K562 (cell line): ENCODE data around the gene SF3B1. TPM values are rescaled to one million over a fixed set of nuclear protein-coding genes. Genes with fewer than 3 reads are reported as not detected.

ENCODE experiments used
- AFF1 ChIP-seq, 2 experiments: fragments of 450-650 bp; IDR thresholded peaks; 2 replicates each; pipeline ENCODE4 v1.6.1; 2018; ENCODE audit warnings: mild to moderate bottlenecking in 2 of 2, low read depth in 1 of 2; ENCODE audit not compliant: partially characterized antibody in 2 of 2
- ARID2 ChIP-seq: fragments of 450-650 bp; IDR thresholded peaks from 2 replicates; pipeline ENCODE4 v1.6.1; 2017; ENCODE audit warnings: antibody characterized with exemption, mild to moderate bottlenecking
- BCOR ChIP-seq: fragments of 450-650 bp; IDR thresholded peaks from 2 replicates; pipeline ENCODE4 v1.6.1; 2016
- DLX4 ChIP-seq: fragments of 250-450 bp; sonication (Bioruptor Pico); IDR thresholded peaks from 2 replicates; pipeline ENCODE4 v1.6.1; 2021; ENCODE audit warnings: mild to moderate bottlenecking
- DNMT1 ChIP-seq: fragments of 450-650 bp; IDR thresholded peaks from 2 replicates; pipeline ENCODE4 v1.6.1; 2016; ENCODE audit warnings: antibody characterized with exemption, mild to moderate bottlenecking
- EZH2 ChIP-seq: IDR thresholded peaks from 2 replicates; pipeline ENCODE4 v1.6.1; 2012; ENCODE audit warnings: low read depth, mild to moderate bottlenecking, inconsistent platforms, low read length, borderline replicate concordance
- FOSL1 ChIP-seq: fragments of 200-800 bp; sonication (Bioruptor generic); conservative IDR thresholded peaks from 2 replicates; pipeline ENCODE4 v1.6.1; 2016; ENCODE audit warnings: missing genetic modification characterization, missing compliant biosample characterization
- FOXK2 ChIP-seq, 2 experiments: fragments of 450-650 bp; IDR thresholded peaks in 1 of 2; conservative IDR thresholded peaks in 1 of 2; 2 replicates each; pipeline ENCODE4 v1.6.1; 2016; ENCODE audit warnings: low read depth in 2 of 2, mild to moderate bottlenecking in 1 of 2
- FOXP1 ChIP-seq: sonication (generic); formaldehyde crosslinking; IDR thresholded peaks from 2 replicates; pipeline ENCODE4 v1.8.0; 2022; ENCODE audit warnings: mild to moderate bottlenecking, missing genetic modification reagents
- HDAC6 ChIP-seq: IDR thresholded peaks from 2 replicates; pipeline ENCODE4 v1.6.1; 2012; ENCODE audit warnings: low read depth, mild to moderate bottlenecking, control low read depth, inconsistent platforms, low read length, moderate library complexity
- HES1 ChIP-seq: fragments of 450-650 bp; IDR thresholded peaks from 2 replicates; pipeline ENCODE4 v1.6.1; 2016; ENCODE audit warnings: low read depth, mild to moderate bottlenecking, moderate library complexity
- JUN ChIP-seq, 2 experiments: sonication (generic) in 1 of 2; formaldehyde crosslinking in 1 of 2; IDR thresholded peaks; 2 replicates each; pipeline versions ENCODE4 v1.6.1 to v1.8.0; 2012 to 2022; ENCODE audit warnings: borderline replicate concordance in 2 of 2, mild to moderate bottlenecking in 2 of 2, improper control_type of control experiment in 1 of 2, low read depth in 1 of 2, low read length in 1 of 2, missing genetic modification reagents in 1 of 2
- KAT2B ChIP-seq: IDR thresholded peaks from one replicate; pipeline ENCODE4 v1.6.1; 2012; ENCODE audit warnings: low read depth, mild to moderate bottlenecking, control low read depth, inconsistent platforms, low read length, moderate library complexity
- KLF10 ChIP-seq: fragments of 250-450 bp; sonication (Bioruptor Pico); IDR thresholded peaks from 2 replicates; pipeline ENCODE4 v1.6.1; 2021; ENCODE audit warnings: matching md5 sums
- RBM39 ChIP-seq: fragments of 200-400 bp; formaldehyde crosslinking; optimal IDR thresholded peaks from 2 replicates; pipeline ENCODE3; 2018; ENCODE audit warnings: low read depth, low read length
- SMAD2 ChIP-seq: fragments of 150-350 bp; IDR thresholded peaks from 2 replicates; pipeline ENCODE4 v1.6.1; 2014; ENCODE audit warnings: low read depth, mild to moderate bottlenecking, low read length
- VEZF1 ChIP-seq: fragments of 200-800 bp; sonication (Bioruptor generic); IDR thresholded peaks from 2 replicates; pipeline ENCODE4 v1.6.1; 2017; ENCODE audit warnings: missing genetic modification characterization, missing compliant biosample characterization
- ZNF23 ChIP-seq: fragments of 250-450 bp; sonication (Bioruptor Pico); IDR thresholded peaks from 2 replicates; pipeline ENCODE4 v1.4.0; 2020; ENCODE audit warnings: mild to moderate bottlenecking
- ZNF282 ChIP-seq: sonication (generic); formaldehyde crosslinking; IDR thresholded peaks from 2 replicates; pipeline ENCODE4 v1.8.1; 2023; ENCODE audit warnings: missing genetic modification reagents
- ZNF41 ChIP-seq: fragments of 250-450 bp; sonication (Bioruptor Pico); conservative IDR thresholded peaks from 2 replicates; pipeline ENCODE4 v1.4.0; 2020; ENCODE audit warnings: mild to moderate bottlenecking
- ZNF589 ChIP-seq: fragments of 200-800 bp; sonication (Bioruptor generic); IDR thresholded peaks from 2 replicates; pipeline ENCODE4 v1.6.1; 2016; ENCODE audit warnings: low read depth, missing genetic modification characterization, missing compliant biosample characterization
- polyA plus RNA-seq, 8 experiments: library from polyadenylated mRNA; depleted of rRNA in 4 of 8; stranded (reverse) in 5 of 8; unstranded in 3 of 8; fragments of >200 nt; fragmentation: Nextera tagmentation in 2 of 8; fragmentation: Illumina TruSeq in 1 of 8; extraction: Ambion mirVana in 2 of 8; extraction: Trizol in 1 of 8; gene quantifications; 2 replicates each; pipeline versions ENCODE4 v1.2.1 to v1.2.3, GENCODE V29; 2011 to 2014; ENCODE audit warnings: inconsistent platforms in 1 of 8, missing spikeins in 1 of 8
- total RNA-seq, 7 experiments: library from RNA; depleted of rRNA in 6 of 7; stranded (reverse); fragments of >200 nt in 6 of 7; fragmentation: Illumina TruSeq in 2 of 7; extraction: Trizol in 2 of 7; gene quantifications; 2 replicates each; pipeline versions ENCODE4 v1.2.1 to v1.2.3, GENCODE V29; 2011 to 2021; ENCODE audit warnings: low replicate concordance in 1 of 7

The SF3B1 gene
- total and polyA plus RNA-seq, 9 of the 15 experiments (the other 6 are each of a cell fraction or from before 2014, with no cell fraction given), result 96.2 to 377 (median 177) TPM

GRCh38 chr2:197453123-197453913, 18.5 kb upstream of the SF3B1 start, which contains the start of gene COQ10B (continued):
- no peak for TF ChIP-seq KAT2B
- TF ChIP-seq BCOR, result 0 out of 2 replicates have a peak, but pooled peaks have one; percentile 20
- TF ChIP-seq FOXP1 (CRISPR knock-in tag), result 0 out of 2 replicates have a peak, but pooled peaks have one; percentile 14
- no peak for TF ChIP-seq SMAD2
- TF ChIP-seq VEZF1 (CRISPR knock-in tag), result peak; percentile 74
- no peak for TF ChIP-seq EZH2
- TF ChIP-seq HES1, result no peak
- TF ChIP-seq ZNF282 (CRISPR knock-in tag), result no peak
- TF ChIP-seq ZNF41, result 0 out of 2 replicates have a peak, but pooled peaks have one; percentile 47
- no peak for TF ChIP-seq KLF10 (CRISPR knock-in tag)
- TF ChIP-seq HDAC6, result no peak
- TF ChIP-seq ZNF23 (CRISPR knock-in tag), result no peak
- 0 out of 2 replicates have a peak, but pooled peaks have one; percentile 61 for TF ChIP-seq ZNF589
- TF ChIP-seq ARID2, result no peak
- no peak for TF ChIP-seq DLX4
- peak; percentile 89 for TF ChIP-seq FOSL1 (tag)
- peak in 1 of 2 experiments; percentile 13 for TF ChIP-seq AFF1 (IDR thresholded peaks at IDR 0.05; ENCODE audit: low read depth in 1 of 2, partially characterized antibody in 2 of 2)
- TF ChIP-seq JUN (IDR thresholded peaks at IDR 0.05; ENCODE audit: borderline replicate concordance, low read depth, low read length), result peak; percentile 28; the same call in 1 of the 2 replicates
- TF ChIP-seq JUN (CRISPR knock-in tag; IDR thresholded peaks at IDR 0.05; ENCODE audit: borderline replicate concordance), result no peak
- TF ChIP-seq DNMT1, result no peak
- TF ChIP-seq RBM39, result no peak
- TF ChIP-seq FOXK2 (conservative IDR thresholded peaks at IDR 0.05 in 1 of 2, IDR thresholded peaks at IDR 0.05 in 1 of 2; ENCODE audit: low read depth in 2 of 2), result peak; percentile 19 to 27; a peak in 1 of 4 replicates
